ENCODE results near the gene FAM107B.

GRCh38 chr10:14601872-14602725, 172.6 kb downstream of the FAM107B start:
- TF ChIP-seq, protein P1, sequence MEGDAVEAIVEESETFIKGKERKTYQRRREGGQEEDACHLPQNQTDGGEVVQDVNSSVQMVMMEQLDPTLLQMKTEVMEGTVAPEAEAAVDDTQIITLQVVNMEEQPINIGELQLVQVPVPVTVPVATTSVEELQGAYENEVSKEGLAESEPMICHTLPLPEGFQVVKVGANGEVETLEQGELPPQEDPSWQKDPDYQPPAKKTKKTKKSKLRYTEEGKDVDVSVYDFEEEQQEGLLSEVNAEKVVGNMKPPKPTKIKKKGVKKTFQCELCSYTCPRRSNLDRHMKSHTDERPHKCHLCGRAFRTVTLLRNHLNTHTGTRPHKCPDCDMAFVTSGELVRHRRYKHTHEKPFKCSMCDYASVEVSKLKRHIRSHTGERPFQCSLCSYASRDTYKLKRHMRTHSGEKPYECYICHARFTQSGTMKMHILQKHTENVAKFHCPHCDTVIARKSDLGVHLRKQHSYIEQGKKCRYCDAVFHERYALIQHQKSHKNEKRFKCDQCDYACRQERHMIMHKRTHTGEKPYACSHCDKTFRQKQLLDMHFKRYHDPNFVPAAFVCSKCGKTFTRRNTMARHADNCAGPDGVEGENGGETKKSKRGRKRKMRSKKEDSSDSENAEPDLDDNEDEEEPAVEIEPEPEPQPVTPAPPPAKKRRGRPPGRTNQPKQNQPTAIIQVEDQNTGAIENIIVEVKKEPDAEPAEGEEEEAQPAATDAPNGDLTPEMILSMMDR (conservative IDR thresholded peaks at IDR 0.05) = no peak
- no peak for TF ChIP-seq ZFX (IDR thresholded peaks at IDR 0.05)
